ENCODE data around the gene UCK1. TPM values are rescaled to one million over a fixed set of nuclear protein-coding genes. Genes with fewer than 3 reads are reported as not detected.

UCK1 gene
- total and polyA plus RNA-seq, 2 of the 8 experiments (the other 6 are each of a cell fraction or from before 2014, with no cell fraction given): 35.1 to 42.0 TPM

DNA sequence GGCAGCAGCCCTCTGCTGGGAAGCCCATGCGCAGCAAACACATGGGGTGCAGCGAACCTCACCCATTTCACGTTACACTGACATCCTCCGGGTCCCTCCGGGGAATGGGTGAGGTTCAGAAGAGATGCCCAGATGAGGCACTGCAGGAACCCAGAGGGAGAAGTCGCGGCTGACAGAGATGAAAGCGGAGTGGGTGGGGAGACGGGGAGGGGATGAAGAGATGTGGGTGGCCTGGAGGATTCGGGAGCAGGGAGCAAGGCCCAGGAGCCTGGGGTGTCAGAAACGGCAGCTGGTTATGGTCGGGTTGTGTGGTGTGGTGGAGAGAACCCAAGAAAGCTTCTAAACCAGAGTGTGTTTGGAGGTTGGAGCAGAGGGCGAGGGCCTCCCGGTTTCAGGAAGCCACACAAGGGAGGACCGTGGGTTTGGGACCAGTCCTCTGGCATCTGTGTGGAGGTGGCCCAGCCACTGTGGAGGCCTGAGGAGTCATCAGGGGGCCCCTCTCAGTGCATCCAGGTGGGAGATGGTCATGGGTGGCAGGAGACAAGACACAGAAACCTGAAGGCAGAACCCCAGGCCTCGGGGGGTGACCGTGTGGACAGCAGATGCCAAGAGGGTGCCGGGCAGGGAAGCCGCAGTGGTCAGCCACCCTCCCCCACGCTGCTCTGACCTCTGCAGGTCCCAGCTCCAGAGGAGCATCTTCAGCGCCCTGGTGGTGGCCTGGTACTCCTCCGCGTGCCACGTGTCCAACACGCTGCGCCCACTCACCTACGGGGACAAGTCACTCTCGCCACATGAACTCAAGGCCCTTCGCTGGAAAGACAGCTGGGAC, 8.6 kb downstream of the UCK1 start:
- no peak overlapping the region for H3K9ac ChIP-seq (replicated peaks in 1 of 4; ENCODE audit: extremely low read depth in 1 of 4, low read depth in 3 of 4, low read length in 3 of 4)
- peak overlapping the region; percentile 57 for H4K8ac ChIP-seq (ENCODE audit: extremely low read depth, insufficient read depth, low read length)
- no peak overlapping the region for H2AFZ ChIP-seq (ENCODE audit: low read length)
- no peak overlapping the region for H3K18ac ChIP-seq (ENCODE audit: extremely low read depth, low read length)
- H4K91ac ChIP-seq (replicated peaks; ENCODE audit: insufficient read length, low read length): no peak overlapping the region
- peaks cover 5% of the 10 kb centered on the region in 2 experiments for H4K20me1 ChIP-seq (replicated peaks in 1 of 2; ENCODE audit: control insufficient read depth in 1 of 2, insufficient read depth in 2 of 2, low read length in 2 of 2)
- no peak overlapping the region for H3K14ac ChIP-seq (ENCODE audit: insufficient read length)
- WGBS, 2 experiments (ENCODE audit: extremely low coverage in 1 of 2, insufficient coverage in 1 of 2, insufficient read length in 1 of 2, insufficient replicate concordance in 2 of 2, low coverage in 1 of 2, low lambda C conversion rate in 2 of 2, missing lambda C conversion rate in 1 of 2): 94 to 100% methylated on average over 2 to 26 of the region's 29 CpGs
- H3K27ac ChIP-seq (ENCODE audit: low read depth, low read length): no peak overlapping the region
- no peak overlapping the region for H2BK20ac ChIP-seq (ENCODE audit: low read length)
- no peaks in the 10 kb centered on the region for H3K9me3 ChIP-seq (ENCODE audit: insufficient read depth in 2 of 2, low read depth in 1 of 2, low read length in 1 of 2)
- H2BK15ac ChIP-seq (ENCODE audit: low read length): no peak overlapping the region
- H3K23ac ChIP-seq (ENCODE audit: insufficient read length): no peak overlapping the region
- DNase-seq (ENCODE audit: low read depth in 1 of 2, low spot score in 2 of 2): no peak
- H3K4me2 ChIP-seq (ENCODE audit: insufficient read depth in 1 of 2, low read depth in 2 of 2, low read length in 2 of 2): no peak overlapping the region
- H2BK5ac ChIP-seq (ENCODE audit: low read depth, low read length): no peak overlapping the region
- H3K4ac ChIP-seq (replicated peaks; ENCODE audit: insufficient read length, low read depth, low read length): no peak overlapping the region
- no peak overlapping the region for H2AK5ac ChIP-seq (ENCODE audit: low read depth, low read length)
- no peaks in the 10 kb centered on the region for H3K27me3 ChIP-seq (replicated peaks in 1 of 4; ENCODE audit: control insufficient read depth in 3 of 4, extremely low read depth in 1 of 4, insufficient read depth in 3 of 4, low read length in 3 of 4)
- POLR2A ChIA-PET (ENCODE audit: partially characterized antibody): interaction anchor here (0.7 to 2.9 kb wide), 7 partner anchors 9 to 360 kb away, joined by 3 to 24 read pairs (median 3); no protein-coding TSS in a partner anchor
- FAIRE-seq: no peak
- no peak overlapping the region for H3K56ac ChIP-seq (replicated peaks; ENCODE audit: insufficient read length, low read depth, low read length)
- no peak overlapping the region for H2BK120ac ChIP-seq (replicated peaks; ENCODE audit: low read depth, low read length)
- H3K4me1 ChIP-seq (replicated peaks in 1 of 4; ENCODE audit: control insufficient read depth in 3 of 4, insufficient read depth in 4 of 4, low read length in 3 of 4): no peaks in the 10 kb centered on the region
- no peaks in the 10 kb centered on the region for H3K23me2 ChIP-seq (ENCODE audit: low read depth, low read length)
- CTCF ChIA-PET (ENCODE audit: partially characterized antibody): interaction anchor here (0.8 to 1.1 kb wide), 2 partner anchors 38 to 215 kb away, joined by 3 read pairs; no protein-coding TSS in a partner anchor
- H4K5ac ChIP-seq (ENCODE audit: insufficient read length, low read depth, low read length): no peak overlapping the region
- H3K79me1 ChIP-seq (ENCODE audit: low read depth, low read length): no peaks in the 10 kb centered on the region
- H3K36me3 ChIP-seq (ENCODE audit: control insufficient read depth in 2 of 4, insufficient read depth in 4 of 4, low read length in 3 of 4): peaks cover 12 to 74% (median 46%) of the 10 kb centered on the region in 4 experiments
- TF ChIP-seq FOSL1 (IDR thresholded peaks at IDR 0.05; ENCODE audit: insufficient read depth, low read depth, low read length) (no peak), POLR2AphosphoS5 (IDR thresholded peaks at IDR 0.05; ENCODE audit: low read depth, low read length) (no peak; the same call in 1 of the 2 replicates), BRCA1 (IDR thresholded peaks at IDR 0.05; ENCODE audit: low read depth, low read length) (no peak), SUZ12 (IDR thresholded peaks at IDR 0.05; ENCODE audit: low read length) (no peak), GTF2F1 (IDR thresholded peaks at IDR 0.05; ENCODE audit: borderline replicate concordance, low read depth, low read length) (no peak), POLR2A (IDR thresholded peaks at IDR 0.05; ENCODE audit: control extremely low read depth in 1 of 2, low read depth in 2 of 2, low read length in 2 of 2) (no peak), CTBP2 (IDR thresholded peaks at IDR 0.05; ENCODE audit: borderline replicate concordance, insufficient read depth, insufficient read length, low read length) (no peak), EGR1 (IDR thresholded peaks at IDR 0.05; ENCODE audit: borderline replicate concordance, low read depth, low read length) (no peak), EZH2 (IDR thresholded peaks at IDR 0.05; ENCODE audit: low read depth, low read length, severe bottlenecking) (no peak), TCF12 (IDR thresholded peaks at IDR 0.05; ENCODE audit: low read depth, low read length) (no peak)
- TF ChIP-seq, protein P1, sequence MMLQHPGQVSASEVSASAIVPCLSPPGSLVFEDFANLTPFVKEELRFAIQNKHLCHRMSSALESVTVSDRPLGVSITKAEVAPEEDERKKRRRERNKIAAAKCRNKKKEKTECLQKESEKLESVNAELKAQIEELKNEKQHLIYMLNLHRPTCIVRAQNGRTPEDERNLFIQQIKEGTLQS (IDR thresholded peaks at IDR 0.05; ENCODE audit: insufficient read depth, low read depth, low read length): no peak
- no peaks in the 10 kb centered on the region for H3K79me2 ChIP-seq (ENCODE audit: control insufficient read depth in 1 of 2, insufficient read depth in 2 of 2, low read length in 2 of 2)
- H2BK12ac ChIP-seq (ENCODE audit: low read depth, low read length): no peak overlapping the region
- H3K4me3 ChIP-seq (ENCODE audit: extremely low read depth in 1 of 4, insufficient read depth in 2 of 4, low read depth in 3 of 4, low read length in 4 of 4): no peak overlapping the region

Data from H1 (cell line).